HEK293 (cell line): ENCODE data around the gene DCUN1D4.

Experiments
- CTCF ChIA-PET: fragments of 350-600 bp; formaldehyde crosslinking; extraction: SDS; loops from one replicate; lab custom pipeline; 2021; ENCODE audit warnings: antibody characterized with exemption; lab: Yijun Ruan, JAX
- POLR2A ChIA-PET: fragments of 300-600 bp; formaldehyde crosslinking; extraction: SDS; loops from one replicate; lab custom pipeline; 2020; ENCODE audit warnings: antibody characterized with exemption, inconsistent platforms; lab: Yijun Ruan, JAX
- H3K27ac ChIP-seq: fragments of 200-500 bp; sonication (Bioruptor generic); 2 replicates; pipeline ENCODE4 v1.5.1; 2014; ENCODE audit warnings: low read depth, low read length, control low read depth, inconsistent platforms; ENCODE audit errors: extremely low read depth
- H3K36me3 ChIP-seq, 2 experiments: fragments of 200-500 bp in 1 of 2; sonication (Bioruptor generic) in 1 of 2; 1 replicate in 1 of 2; 2 replicates in 1 of 2; pipeline ENCODE4 v1.5.1; 2014 to 2017; ENCODE audit warnings: inconsistent platforms in 2 of 2, low read length in 2 of 2; ENCODE audit not compliant: control insufficient read depth in 2 of 2, insufficient read depth in 1 of 2
- H3K4me1 ChIP-seq: fragments of 200-500 bp; sonication (Bioruptor generic); 2 replicates; pipeline ENCODE4 v1.5.1; 2014; ENCODE audit warnings: mild to moderate bottlenecking, low read length, inconsistent platforms; ENCODE audit not compliant: control insufficient read depth, insufficient read depth
- H3K4me3 ChIP-seq: 2 replicates; pipeline ENCODE4 v1.5.1; 2011; ENCODE audit warnings: low read depth, mild to moderate bottlenecking, control low read depth, low read length, moderate library complexity
- H3K9me3 ChIP-seq: fragments of 200-500 bp; sonication (Bioruptor generic); 2 replicates; pipeline ENCODE4 v1.5.1; 2014; ENCODE audit warnings: low read depth, low read length, inconsistent platforms; ENCODE audit not compliant: control insufficient read depth, insufficient read depth
- FEZF1 ChIP-seq: fragments of 450-650 bp; formaldehyde crosslinking; IDR thresholded peaks from 2 replicates; pipeline ENCODE4 v1.5.1; 2016; ENCODE audit warnings: missing biosample characterization, missing genetic modification characterization
- OSR2 ChIP-seq: fragments of 450-650 bp; formaldehyde crosslinking; IDR thresholded peaks from 2 replicates; pipeline ENCODE4 v1.5.1; 2016; ENCODE audit warnings: missing biosample characterization, missing genetic modification characterization
- TCF7L2 ChIP-seq: IDR thresholded peaks from 2 replicates; pipeline ENCODE4 v1.6.1; 2011; ENCODE audit warnings: low read depth, mild to moderate bottlenecking, inconsistent platforms, low read length, moderate library complexity, borderline replicate concordance
- YY1 ChIP-seq: fragments of 450-650 bp; formaldehyde crosslinking; IDR thresholded peaks from 2 replicates; pipeline ENCODE4 v1.5.1; 2018; ENCODE audit warnings: missing biosample characterization, missing genetic modification characterization
- ZFP41 ChIP-seq: fragments of 450-650 bp; formaldehyde crosslinking; IDR thresholded peaks from 2 replicates; pipeline ENCODE4 v1.5.1; 2016; ENCODE audit warnings: missing biosample characterization, missing genetic modification characterization, borderline replicate concordance
- ZNF324 ChIP-seq: fragments of 450-650 bp; formaldehyde crosslinking; IDR thresholded peaks from 2 replicates; pipeline ENCODE4 v1.5.1; 2016; ENCODE audit warnings: missing biosample characterization, missing genetic modification characterization
- ZNF335 ChIP-seq: fragments of 450-650 bp; formaldehyde crosslinking; conservative IDR thresholded peaks from 2 replicates; pipeline ENCODE4 v1.5.1; 2016; ENCODE audit warnings: missing biosample characterization, missing genetic modification characterization
- ZNF341 ChIP-seq: fragments of 450-650 bp; formaldehyde crosslinking; IDR thresholded peaks from 2 replicates; pipeline ENCODE4; 2016; ENCODE audit warnings: low read depth, missing biosample characterization, missing genetic modification characterization
- ZNF366 ChIP-seq: fragments of 450-650 bp; formaldehyde crosslinking; conservative IDR thresholded peaks from 2 replicates; pipeline ENCODE4 v1.5.1; 2016; ENCODE audit warnings: missing biosample characterization, missing genetic modification characterization
- ZNF473 ChIP-seq: fragments of 450-650 bp; formaldehyde crosslinking; IDR thresholded peaks from 2 replicates; pipeline ENCODE4 v1.5.1; 2017; ENCODE audit warnings: missing biosample characterization, missing genetic modification characterization
- ZNF48 ChIP-seq: fragments of 450-650 bp; formaldehyde crosslinking; IDR thresholded peaks from 2 replicates; pipeline ENCODE4 v1.5.1; 2016; ENCODE audit warnings: missing biosample characterization, missing genetic modification characterization
- ZNF560 ChIP-seq: fragments of 450-650 bp; formaldehyde crosslinking; IDR thresholded peaks from 2 replicates; pipeline ENCODE4 v1.5.1; 2017; ENCODE audit warnings: missing biosample characterization, missing genetic modification characterization, borderline replicate concordance
- ZNF654 ChIP-seq: fragments of 450-650 bp; formaldehyde crosslinking; IDR thresholded peaks from 2 replicates; pipeline ENCODE4 v1.5.1; 2016; ENCODE audit warnings: low read depth, missing biosample characterization, missing genetic modification characterization
- ZNF670 ChIP-seq: fragments of 450-650 bp; formaldehyde crosslinking; IDR thresholded peaks from 2 replicates; pipeline ENCODE4 v1.5.1; 2016; ENCODE audit warnings: missing biosample characterization, missing genetic modification characterization, low read depth
- TF ChIP-seq, protein P1 (sequence below): fragments of 450-650 bp; formaldehyde crosslinking; IDR thresholded peaks from 2 replicates; pipeline ENCODE4 v1.5.1; 2016; ENCODE audit warnings: missing biosample characterization, missing genetic modification characterization
- TF ChIP-seq, protein P2 (sequence below): fragments of 450-650 bp; formaldehyde crosslinking; IDR thresholded peaks from 2 replicates; pipeline ENCODE4 v1.5.1; 2016; ENCODE audit warnings: missing biosample characterization, missing genetic modification characterization
- TF ChIP-seq, protein P3 (sequence below): fragments of 450-650 bp; formaldehyde crosslinking; IDR thresholded peaks from 2 replicates; pipeline ENCODE4 v1.5.1; 2016; ENCODE audit warnings: missing biosample characterization, missing genetic modification characterization

DCUN1D4 gene

GRCh38 chr4:51895816-51896408, 53.0 kb downstream of the DCUN1D4 start:
- ChIA-PET POLR2A (no interaction called here), CTCF (interaction anchor here (0.5 to 1.6 kb wide), 9 partner anchors 10 to 73 kb away, joined by 3 to 8 read pairs (median 4); no protein-coding TSS in a partner anchor)
- peaks cover 0 to 56% of the 10 kb centered on the region in 2 experiments; a peak in 2 of 3 replicates for H3K36me3 ChIP-seq
- TF ChIP-seq, protein P1, sequence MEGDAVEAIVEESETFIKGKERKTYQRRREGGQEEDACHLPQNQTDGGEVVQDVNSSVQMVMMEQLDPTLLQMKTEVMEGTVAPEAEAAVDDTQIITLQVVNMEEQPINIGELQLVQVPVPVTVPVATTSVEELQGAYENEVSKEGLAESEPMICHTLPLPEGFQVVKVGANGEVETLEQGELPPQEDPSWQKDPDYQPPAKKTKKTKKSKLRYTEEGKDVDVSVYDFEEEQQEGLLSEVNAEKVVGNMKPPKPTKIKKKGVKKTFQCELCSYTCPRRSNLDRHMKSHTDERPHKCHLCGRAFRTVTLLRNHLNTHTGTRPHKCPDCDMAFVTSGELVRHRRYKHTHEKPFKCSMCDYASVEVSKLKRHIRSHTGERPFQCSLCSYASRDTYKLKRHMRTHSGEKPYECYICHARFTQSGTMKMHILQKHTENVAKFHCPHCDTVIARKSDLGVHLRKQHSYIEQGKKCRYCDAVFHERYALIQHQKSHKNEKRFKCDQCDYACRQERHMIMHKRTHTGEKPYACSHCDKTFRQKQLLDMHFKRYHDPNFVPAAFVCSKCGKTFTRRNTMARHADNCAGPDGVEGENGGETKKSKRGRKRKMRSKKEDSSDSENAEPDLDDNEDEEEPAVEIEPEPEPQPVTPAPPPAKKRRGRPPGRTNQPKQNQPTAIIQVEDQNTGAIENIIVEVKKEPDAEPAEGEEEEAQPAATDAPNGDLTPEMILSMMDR (tag by site-specific recombination) = peak; percentile 25; the same call in 1 of the 2 replicates
- no peak for TF ChIP-seq ZNF366
- TF ChIP-seq ZNF654 (tag by site-specific recombination) = peak; percentile 41; the same call in 1 of the 2 replicates
- H3K4me3 ChIP-seq = no peak overlapping the region
- no peaks in the 10 kb centered on the region for H3K4me1 ChIP-seq
- no peak overlapping the region for H3K27ac ChIP-seq
- H3K9me3 ChIP-seq = no peaks in the 10 kb centered on the region

GRCh38 chr4:51901363-51901762, 58.4 kb downstream of the DCUN1D4 start:
- Histone ChIP-seq H3K4me1 (no peaks in the 10 kb centered on the region), H3K4me3 (no peak overlapping the region), H3K9me3 (no peaks in the 10 kb centered on the region), H3K27ac (no peak overlapping the region), H3K36me3 (peaks cover 0 to 68% of the 10 kb centered on the region in 2 experiments; a peak in 2 of 3 replicates)
- ChIA-PET POLR2A (no interaction called here), CTCF (no interaction called here)
- TF ChIP-seq ZNF560 (tag by site-specific recombination) (no peak), FEZF1 (tag by site-specific recombination) (no peak), ZNF670 (tag by site-specific recombination) (no peak)
- TF ChIP-seq, protein P2, sequence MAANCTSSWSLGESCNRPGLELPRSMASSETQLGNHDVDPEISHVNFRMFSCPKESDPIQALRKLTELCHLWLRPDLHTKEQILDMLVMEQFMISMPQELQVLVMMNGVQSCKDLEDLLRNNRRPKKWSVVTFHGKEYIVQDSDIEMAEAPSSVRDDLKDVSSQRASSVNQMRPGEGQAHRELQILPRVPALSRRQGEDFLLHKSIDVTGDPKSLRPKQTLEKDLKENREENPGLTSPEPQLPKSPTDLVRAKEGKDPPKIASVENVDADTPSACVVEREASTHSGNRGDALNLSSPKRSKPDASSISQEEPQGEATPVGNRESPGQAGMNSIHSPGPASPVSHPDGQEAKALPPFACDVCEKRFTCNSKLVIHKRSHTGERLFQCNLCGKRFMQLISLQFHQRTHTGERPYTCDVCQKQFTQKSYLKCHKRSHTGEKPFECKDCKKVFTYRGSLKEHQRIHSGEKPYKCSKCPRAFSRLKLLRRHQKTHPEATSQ (tag by site-specific recombination) = no peak

DNA sequence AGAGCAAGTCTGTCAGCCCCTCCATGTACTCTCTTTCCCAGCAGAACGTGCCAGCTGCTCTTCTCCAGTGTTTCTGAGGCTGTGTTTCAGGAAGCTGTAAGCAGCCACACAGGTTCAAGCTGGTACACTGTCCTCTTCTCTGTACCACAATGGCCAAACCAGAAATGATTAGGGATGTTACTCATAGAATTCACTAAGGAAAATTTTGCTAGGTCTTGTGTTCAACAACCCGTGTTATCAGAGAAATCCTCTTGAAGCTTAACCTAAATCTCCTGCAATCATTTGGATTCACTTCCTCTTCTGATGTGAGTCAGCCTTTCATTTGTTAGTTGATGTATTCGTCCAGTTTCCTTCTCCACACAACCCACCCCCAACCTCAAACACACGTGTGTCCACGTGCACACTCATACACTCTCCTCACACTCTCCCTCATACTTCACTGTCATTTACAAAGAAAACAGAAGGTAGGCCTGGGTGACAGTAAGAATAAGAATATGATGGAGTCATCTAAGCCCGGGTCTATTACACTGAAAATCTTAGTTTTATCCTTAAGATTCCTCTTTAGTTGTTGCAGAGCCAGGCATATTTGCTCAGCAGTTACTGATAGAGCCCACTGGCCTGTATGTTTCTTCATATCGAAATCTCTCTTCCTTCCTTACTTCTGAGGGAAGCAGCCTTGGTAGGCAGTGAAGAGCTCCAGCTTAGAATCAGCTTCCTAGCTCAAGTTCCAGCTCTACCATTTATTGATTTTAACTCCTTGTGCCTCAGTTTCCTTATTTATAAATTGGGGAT, 63.4 kb downstream of the DCUN1D4 start:
- Histone ChIP-seq H3K4me1 (no peaks in the 10 kb centered on the region), H3K4me3 (no peak overlapping the region), H3K27ac (no peak overlapping the region), H3K36me3 (peaks cover 0 to 69% of the 10 kb centered on the region in 2 experiments; a peak in 1 of 3 replicates), H3K9me3 (no peaks in the 10 kb centered on the region)
- POLR2A ChIA-PET = no interaction called here
- CTCF ChIA-PET = interaction anchor here (1.0 to 2.7 kb wide), 2 partner anchors 11 to 24 kb away, joined by 3 to 8 read pairs; no protein-coding TSS in a partner anchor
- TF ChIP-seq, protein P3, sequence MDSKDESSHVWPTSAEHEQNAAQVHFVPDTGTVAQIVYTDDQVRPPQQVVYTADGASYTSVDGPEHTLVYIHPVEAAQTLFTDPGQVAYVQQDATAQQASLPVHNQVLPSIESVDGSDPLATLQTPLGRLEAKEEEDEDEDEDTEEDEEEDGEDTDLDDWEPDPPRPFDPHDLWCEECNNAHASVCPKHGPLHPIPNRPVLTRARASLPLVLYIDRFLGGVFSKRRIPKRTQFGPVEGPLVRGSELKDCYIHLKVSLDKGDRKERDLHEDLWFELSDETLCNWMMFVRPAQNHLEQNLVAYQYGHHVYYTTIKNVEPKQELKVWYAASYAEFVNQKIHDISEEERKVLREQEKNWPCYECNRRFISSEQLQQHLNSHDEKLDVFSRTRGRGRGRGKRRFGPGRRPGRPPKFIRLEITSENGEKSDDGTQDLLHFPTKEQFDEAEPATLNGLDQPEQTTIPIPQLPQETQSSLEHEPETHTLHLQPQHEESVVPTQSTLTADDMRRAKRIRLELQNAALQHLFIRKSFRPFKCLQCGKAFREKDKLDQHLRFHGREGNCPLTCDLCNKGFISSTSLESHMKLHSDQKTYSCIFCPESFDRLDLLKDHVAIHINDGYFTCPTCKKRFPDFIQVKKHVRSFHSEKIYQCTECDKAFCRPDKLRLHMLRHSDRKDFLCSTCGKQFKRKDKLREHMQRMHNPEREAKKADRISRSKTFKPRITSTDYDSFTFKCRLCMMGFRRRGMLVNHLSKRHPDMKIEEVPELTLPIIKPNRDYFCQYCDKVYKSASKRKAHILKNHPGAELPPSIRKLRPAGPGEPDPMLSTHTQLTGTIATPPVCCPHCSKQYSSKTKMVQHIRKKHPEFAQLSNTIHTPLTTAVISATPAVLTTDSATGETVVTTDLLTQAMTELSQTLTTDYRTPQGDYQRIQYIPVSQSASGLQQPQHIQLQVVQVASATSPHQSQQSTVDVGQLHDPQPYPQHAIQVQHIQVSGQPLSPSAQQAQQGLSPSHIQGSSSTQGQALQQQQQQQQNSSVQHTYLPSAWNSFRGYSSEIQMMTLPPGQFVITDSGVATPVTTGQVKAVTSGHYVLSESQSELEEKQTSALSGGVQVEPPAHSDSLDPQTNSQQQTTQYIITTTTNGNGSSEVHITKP (tag by site-specific recombination) = no peak
- no peak for TF ChIP-seq OSR2 (tag by site-specific recombination)
- no peak for TF ChIP-seq TCF7L2
- no peak for TF ChIP-seq YY1
- TF ChIP-seq ZFP41 (tag by site-specific recombination) = no peak
- TF ChIP-seq ZNF341 (tag by site-specific recombination) = no peak
- TF ChIP-seq ZNF335 (tag by site-specific recombination) = no peak
- TF ChIP-seq ZNF473 (tag by site-specific recombination) = no peak
- TF ChIP-seq ZNF48 (tag by site-specific recombination) = no peak
- TF ChIP-seq ZNF324 (tag by site-specific recombination) = no peak
